Lower leg skin (tissue), 3 donors: Measurements from ENCODE around the gene ALDH1A2.

Experiments used
- POLR2A ChIP-seq, 2 donors: fragments of 450-650 bp; IDR thresholded peaks; one replicate each; pipeline ENCODE4 v1.6.1; 2016 to 2017; ENCODE audit warnings: antibody characterized with exemption in 2 of 2, mild to moderate bottlenecking in 1 of 2, moderate library complexity in 1 of 2
- TF ChIP-seq, protein P1 (sequence below), 3 donors: fragments of 450-650 bp; IDR thresholded peaks; one replicate each; pipeline ENCODE4 v1.5.1; 2016; ENCODE audit warnings: antibody characterized with exemption in 3 of 3, mild to moderate bottlenecking in 3 of 3, moderate library complexity in 2 of 3

DNA sequence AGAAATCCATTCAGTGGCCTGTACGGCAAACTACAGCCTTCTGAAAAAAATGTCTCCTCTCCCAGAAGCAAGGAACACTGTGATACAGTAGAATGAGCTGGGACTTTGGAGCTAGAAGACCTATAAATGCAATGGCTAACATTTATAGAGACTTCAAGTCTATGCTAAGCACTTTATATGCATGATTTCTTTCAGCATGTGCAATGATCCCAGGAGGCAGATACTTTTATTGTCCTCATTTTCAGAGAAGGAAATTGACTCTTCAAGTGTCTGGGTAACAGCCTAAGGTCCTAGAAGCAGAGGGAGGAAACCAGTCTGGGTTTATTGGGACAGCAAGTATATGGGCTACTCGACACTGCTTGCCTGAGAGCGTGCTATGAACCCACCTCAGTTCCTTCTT is 140.9 kb downstream of the ALDH1A2 start:
- TF ChIP-seq, protein P1, sequence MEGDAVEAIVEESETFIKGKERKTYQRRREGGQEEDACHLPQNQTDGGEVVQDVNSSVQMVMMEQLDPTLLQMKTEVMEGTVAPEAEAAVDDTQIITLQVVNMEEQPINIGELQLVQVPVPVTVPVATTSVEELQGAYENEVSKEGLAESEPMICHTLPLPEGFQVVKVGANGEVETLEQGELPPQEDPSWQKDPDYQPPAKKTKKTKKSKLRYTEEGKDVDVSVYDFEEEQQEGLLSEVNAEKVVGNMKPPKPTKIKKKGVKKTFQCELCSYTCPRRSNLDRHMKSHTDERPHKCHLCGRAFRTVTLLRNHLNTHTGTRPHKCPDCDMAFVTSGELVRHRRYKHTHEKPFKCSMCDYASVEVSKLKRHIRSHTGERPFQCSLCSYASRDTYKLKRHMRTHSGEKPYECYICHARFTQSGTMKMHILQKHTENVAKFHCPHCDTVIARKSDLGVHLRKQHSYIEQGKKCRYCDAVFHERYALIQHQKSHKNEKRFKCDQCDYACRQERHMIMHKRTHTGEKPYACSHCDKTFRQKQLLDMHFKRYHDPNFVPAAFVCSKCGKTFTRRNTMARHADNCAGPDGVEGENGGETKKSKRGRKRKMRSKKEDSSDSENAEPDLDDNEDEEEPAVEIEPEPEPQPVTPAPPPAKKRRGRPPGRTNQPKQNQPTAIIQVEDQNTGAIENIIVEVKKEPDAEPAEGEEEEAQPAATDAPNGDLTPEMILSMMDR (IDR thresholded peaks at IDR 0.05): no peak
- no peak for TF ChIP-seq POLR2A (IDR thresholded peaks at IDR 0.05)
